GM12878 (cell line): ENCODE results near the gene IMMP2L. TPM values are rescaled to one million over a fixed set of nuclear protein-coding genes. Genes with fewer than 3 reads are reported as not detected.

Experiments
- ATAC-seq: fragments of 200-7000 bp; cut with Tn5 transposase; 3 replicates; pipeline ENCODE4 v1.9.1; 2020; ENCODE audit warnings: mild to moderate bottlenecking, moderate library complexity
- BruUV-seq: library from RNA; stranded (reverse); fragments of 400-500 nt; replicated peaks from 2 replicates; lab custom pipeline; 2021; lab: Mats Ljungman, UMichigan
- CTCF ChIA-PET: fragments of 300-600 bp; sonication (Branson Sonifier 250); formaldehyde crosslinking; extraction: SDS; loops from one replicate; lab custom pipeline; 2021; ENCODE audit warnings: inconsistent platforms; lab: Yijun Ruan, JAX
- POLR2A ChIA-PET: fragments of 350-600 bp; formaldehyde crosslinking; extraction: SDS; loops from one replicate; lab custom pipeline; 2021; ENCODE audit warnings: inconsistent platforms; lab: Charles Lee
- RAD21 ChIA-PET: fragments of 300-600 bp; sonication (Branson Sonifier 250); formaldehyde crosslinking; loops from one replicate; lab custom pipeline; 2023; ENCODE audit warnings: antibody characterized with exemption; ENCODE audit not compliant: unreplicated experiment; lab: Charles Lee
- SMC1A ChIA-PET: fragments of 300-600 bp; sonication (Branson Sonifier 250); formaldehyde crosslinking; loops from one replicate; lab custom pipeline; 2023; ENCODE audit not compliant: unreplicated experiment, uncharacterized antibody; lab: Charles Lee
- DNase-seq: peaks from one replicate; pipeline ENCODE4 v3.0.0-alpha.2; 2011; ENCODE audit warnings: low read depth, low spot score
- FAIRE-seq: peaks from 3 replicates; lab custom pipeline; 2011; peaks lifted over from hg19 to GRCh38; lab: Jason Lieb, UNC
- H2AFZ ChIP-seq: 2 replicates; pipeline ENCODE4 v1.6.0; 2011; ENCODE audit warnings: low read depth, low read length, control low read depth; ENCODE audit not compliant: control insufficient read depth
- H3K27ac ChIP-seq: 2 replicates; pipeline ENCODE4 v1.5.1; 2011; ENCODE audit warnings: control low read depth; ENCODE audit not compliant: control insufficient read depth, insufficient read depth
- H3K27me3 ChIP-seq, 2 experiments: replicated peaks in 1 of 2; 2 replicates each; pipeline versions ENCODE4 v1.6.0 to v1.6.1; 2011; ENCODE audit warnings: low read length in 1 of 2; ENCODE audit not compliant: control insufficient read depth in 2 of 2, insufficient read depth in 2 of 2
- H3K36me3 ChIP-seq, 2 experiments: 2 replicates each; pipeline ENCODE4 v1.5.1; 2011; ENCODE audit warnings: low read length in 1 of 2; ENCODE audit not compliant: control insufficient read depth in 2 of 2, insufficient read depth in 2 of 2
- H3K4me1 ChIP-seq: 2 replicates; pipeline ENCODE4 v1.6.1; 2011; ENCODE audit warnings: mild to moderate bottlenecking, low read length, moderate library complexity, mixed read lengths; ENCODE audit not compliant: control insufficient read depth, insufficient read depth
- H3K4me2 ChIP-seq: 2 replicates; pipeline ENCODE4 v1.6.0; 2011; ENCODE audit warnings: control low read depth; ENCODE audit not compliant: control insufficient read depth, insufficient read depth
- H3K4me3 ChIP-seq: fragments of 200-600 bp; sonication (generic); 2 replicates; pipeline ENCODE4 v1.5.1; 2016
- H3K79me2 ChIP-seq: 2 replicates; pipeline ENCODE4 v1.6.0; 2011; ENCODE audit warnings: low read length; ENCODE audit not compliant: control insufficient read depth, insufficient read depth
- H3K9ac ChIP-seq: 2 replicates; pipeline ENCODE4 v1.8.0; 2011; ENCODE audit warnings: low read length, control low read depth, mixed read lengths; ENCODE audit not compliant: control insufficient read depth, insufficient read depth
- H3K9me3 ChIP-seq: replicated peaks from 3 replicates; pipeline ENCODE4 v1.5.1; 2011; ENCODE audit warnings: mild to moderate bottlenecking, low read length; ENCODE audit not compliant: control insufficient read depth, insufficient read depth
- H4K20me1 ChIP-seq: 2 replicates; pipeline ENCODE4 v1.6.0; 2011; ENCODE audit not compliant: control insufficient read depth, insufficient read depth
- CBX5 ChIP-seq: sonication (generic); IDR thresholded peaks from 2 replicates; pipeline ENCODE4 v1.6.1; 2016; ENCODE audit warnings: low read depth, moderate library complexity, mild to moderate bottlenecking, inconsistent platforms
- EED ChIP-seq: sonication (generic); IDR thresholded peaks from 2 replicates; pipeline ENCODE4 v1.6.1; 2016; ENCODE audit warnings: antibody characterized with exemption, low read depth
- ETV6 ChIP-seq, 2 experiments: fragments of 450-650 bp in 1 of 2; IDR thresholded peaks in 1 of 2; conservative IDR thresholded peaks in 1 of 2; 2 replicates each; pipeline ENCODE4 v1.6.1; 2014; ENCODE audit warnings: antibody characterized with exemption in 1 of 2, borderline replicate concordance in 1 of 2, low read depth in 1 of 2, mild to moderate bottlenecking in 1 of 2, moderate library complexity in 1 of 2
- NKRF ChIP-seq: fragments of 450-650 bp; conservative IDR thresholded peaks from 2 replicates; pipeline ENCODE4 v1.6.1; 2017; ENCODE audit warnings: mild to moderate bottlenecking, moderate library complexity
- RB1 ChIP-seq: fragments of 450-650 bp; formaldehyde crosslinking; IDR thresholded peaks from 2 replicates; pipeline ENCODE4 v1.6.1; 2017; ENCODE audit warnings: mild to moderate bottlenecking, borderline replicate concordance
- SMAD1 ChIP-seq: fragments of 450-650 bp; IDR thresholded peaks from 2 replicates; pipeline ENCODE4 v1.6.1; 2018; ENCODE audit warnings: mild to moderate bottlenecking, low read depth; ENCODE audit not compliant: partially characterized antibody
- ZBED1 ChIP-seq: IDR thresholded peaks from 2 replicates; pipeline ENCODE4 v1.6.1; 2016; ENCODE audit warnings: borderline replicate concordance
- in situ Hi-C: fragments of 300-500 bp; cut with MboI; formaldehyde crosslinking; loops from 9 replicates; pipeline ENCODE4 v1.14.3; 2018; ENCODE audit warnings: mixed read lengths
- intact Hi-C: fragments of 100-400 bp; cut with micrococcal nuclease; formaldehyde crosslinking; loops from one replicate; pipeline ENCODE4 v1.14.2; 2022; ENCODE audit not compliant: unreplicated experiment
- polyA plus RNA-seq, 11 experiments: library from polyadenylated mRNA; depleted of rRNA in 4 of 11; unstranded in 6 of 11; stranded (reverse) in 5 of 11; fragments of >200 nt; fragmentation: Nextera tagmentation in 4 of 11; fragmentation: Illumina TruSeq in 1 of 11; extraction: Ambion mirVana in 4 of 11; extraction: Trizol in 1 of 11; gene quantifications; 1 replicate in 1 of 11; 2 replicates in 10 of 11; pipeline versions ENCODE4 v1.2.1 to v1.2.3, GENCODE V29; 2011 to 2016; ENCODE audit warnings: inconsistent platforms in 2 of 11, missing spikeins in 2 of 11, low read depth in 1 of 11
- total RNA-seq, 4 experiments: library from RNA; depleted of rRNA in 3 of 4; stranded (reverse); fragments of >200 nt in 3 of 4; fragmentation: Illumina TruSeq in 1 of 4; extraction: Trizol in 1 of 4; gene quantifications; 2 replicates each; pipeline versions ENCODE4 v1.2.1 to v1.2.3, GENCODE V29; 2013 to 2021

The IMMP2L gene
- total and polyA plus RNA-seq, 10 of the 15 experiments (the other 5 are each of a cell fraction or from before 2014, with no cell fraction given), result 12.6 to 46.3 (median 19.6) TPM

GRCh38 chr7:111047595-111047994, 514.7 kb downstream of the IMMP2L start (continued):
- no peak for TF ChIP-seq NKRF

GRCh38 chr7:111045449-111045848, 516.8 kb downstream of the IMMP2L start:
- in situ Hi-C loops, result no loop called here
- ChIA-PET CTCF (no interaction called here), RAD21 (no interaction called here), POLR2A (no interaction called here), SMC1A (interaction anchor here (1.1 kb wide), 1 partner anchor 470 kb away, joined by 3 read pairs; no protein-coding TSS in a partner anchor)
- ATAC-seq (no peak), FAIRE-seq (no peak), DNase-seq (no peak)
- no peaks in the 10 kb centered on the region for H4K20me1 ChIP-seq
- TF ChIP-seq ETV6 (conservative IDR thresholded peaks at IDR 0.05 in 1 of 2, IDR thresholded peaks at IDR 0.05 in 1 of 2; ENCODE audit: borderline replicate concordance in 1 of 2, low read depth in 1 of 2) (no peak), CBX5 (no peak), RB1 (no peak), SMAD1 (no peak), ZBED1 (no peak), NKRF (no peak), EED (no peak)
- intact Hi-C loops, result no loop called here
- H3K27ac ChIP-seq, result no peak overlapping the region
- H2AFZ ChIP-seq, result no peak overlapping the region
- no peak overlapping the region for H3K4me3 ChIP-seq
- no peaks in the 10 kb centered on the region for H3K79me2 ChIP-seq
- no peaks in the 10 kb centered on the region for H3K4me1 ChIP-seq
- no peaks in the 10 kb centered on the region for H3K27me3 ChIP-seq
- no peak overlapping the region for H3K9ac ChIP-seq
- no TSS peak for BruUV-seq
- H3K36me3 ChIP-seq, result no peaks in the 10 kb centered on the region
- no peak overlapping the region for H3K4me2 ChIP-seq
- H3K9me3 ChIP-seq, result no peaks in the 10 kb centered on the region
